WTC11 (cell line): ENCODE measurements around the gene GJB1. TPM values are rescaled to one million over a fixed set of nuclear protein-coding genes. Genes with fewer than 3 reads are reported as not detected.
"Not testable (repeated sequence)": the region's sequence is repeated elsewhere in the genome, so short reads cannot be mapped to it uniquely, and the experiment has no call there.

Experiments
- ATAC-seq: fragments of 200-7000 bp; cut with Tn5 transposase; 2 replicates; pipeline ENCODE4 v1.10.0; 2021; ENCODE audit warnings: mild to moderate bottlenecking, moderate library complexity
- CTCF ChIA-PET: fragments of 300-600 bp; sonication (Branson Sonifier 250); formaldehyde crosslinking; loops from one replicate; lab custom pipeline; 2021; ENCODE audit warnings: antibody characterized with exemption; lab: Charles Lee
- POLR2A ChIA-PET: fragments of 350-600 bp; sonication (Branson Sonifier 250); formaldehyde crosslinking; loops from one replicate; lab custom pipeline; 2021; ENCODE audit warnings: antibody characterized with exemption; lab: Charles Lee
- DNase-seq: peaks from one replicate; pipeline ENCODE4 v3.0.0; 2021; ENCODE audit warnings: low spot score
- H3K27ac Mint-ChIP-seq: 2 replicates; pipeline ENCODE4 v1.8.0; 2021; ENCODE audit warnings: mixed read lengths
- H3K27me3 Mint-ChIP-seq: 2 replicates; pipeline ENCODE4 v1.8.0; 2021; ENCODE audit warnings: low read depth, mild to moderate bottlenecking, moderate library complexity, mixed read lengths
- H3K36me3 Mint-ChIP-seq: 2 replicates; pipeline ENCODE4 v1.8.0; 2021; ENCODE audit warnings: mixed read lengths
- H3K4me1 Mint-ChIP-seq: 2 replicates; pipeline ENCODE4 v1.8.0; 2022; ENCODE audit warnings: mixed read lengths
- H3K4me3 Mint-ChIP-seq: 2 replicates; pipeline ENCODE4 v1.8.0; 2021; ENCODE audit warnings: mild to moderate bottlenecking, moderate library complexity, mixed read lengths
- H3K9me3 Mint-ChIP-seq: 2 replicates; pipeline ENCODE4 v1.8.0; 2021; ENCODE audit warnings: mixed read lengths
- ATF1 ChIP-seq: sonication (generic); formaldehyde crosslinking; IDR thresholded peaks from 2 replicates; pipeline ENCODE4 v1.8.1; 2023; ENCODE audit warnings: mild to moderate bottlenecking, moderate library complexity, missing genetic modification reagents
- ELF4 ChIP-seq: sonication (generic); formaldehyde crosslinking; IDR thresholded peaks from 2 replicates; pipeline ENCODE4 v1.8.1; 2022; ENCODE audit warnings: low read depth, mild to moderate bottlenecking, moderate library complexity, missing genetic modification reagents
- EMX1 ChIP-seq: fragments of 250-450 bp; sonication (Bioruptor Pico); IDR thresholded peaks from 2 replicates; pipeline ENCODE4 v1.8.0; 2021; ENCODE audit warnings: mild to moderate bottlenecking
- GTF2I ChIP-seq: fragments of 250-450 bp; sonication (Bioruptor Pico); conservative IDR thresholded peaks from 2 replicates; pipeline ENCODE4 v1.4.0; 2021; ENCODE audit warnings: mild to moderate bottlenecking
- JUN ChIP-seq: sonication (generic); formaldehyde crosslinking; IDR thresholded peaks from 2 replicates; pipeline ENCODE4 v1.8.0; 2023; ENCODE audit warnings: mild to moderate bottlenecking, missing genetic modification reagents
- MYBL2 ChIP-seq: sonication (generic); formaldehyde crosslinking; IDR thresholded peaks from 2 replicates; pipeline ENCODE4 v1.8.1; 2023; ENCODE audit warnings: mild to moderate bottlenecking, moderate library complexity, missing genetic modification reagents
- NFATC4 ChIP-seq: fragments of 250-450 bp; sonication (Bioruptor Pico); IDR thresholded peaks from 2 replicates; pipeline ENCODE4 v1.9.0; 2021; ENCODE audit warnings: mild to moderate bottlenecking
- NR2C2 ChIP-seq: sonication (generic); formaldehyde crosslinking; IDR thresholded peaks from 2 replicates; pipeline ENCODE4 v1.8.0; 2022; ENCODE audit warnings: mild to moderate bottlenecking, missing genetic modification reagents
- SMAD3 ChIP-seq: sonication (generic); formaldehyde crosslinking; IDR thresholded peaks from 2 replicates; pipeline ENCODE4 v1.8.0; 2022; ENCODE audit warnings: missing genetic modification reagents, mild to moderate bottlenecking, borderline replicate concordance
- TEAD4 ChIP-seq: sonication (generic); formaldehyde crosslinking; IDR thresholded peaks from 2 replicates; pipeline ENCODE4 v1.8.0; 2022; ENCODE audit warnings: mild to moderate bottlenecking, missing genetic modification reagents
- ZNF416 ChIP-seq: fragments of 250-450 bp; sonication (Bioruptor Pico); IDR thresholded peaks from 2 replicates; pipeline ENCODE4 v1.9.0; 2021; ENCODE audit warnings: mild to moderate bottlenecking, inconsistent platforms
- ZNF423 ChIP-seq: fragments of 250-450 bp; sonication (Bioruptor Pico); IDR thresholded peaks from 2 replicates; pipeline ENCODE4 v2.1.2; 2022; ENCODE audit warnings: mild to moderate bottlenecking, moderate library complexity
- total RNA-seq: library from RNA; stranded (reverse); gene quantifications from 3 replicates; pipeline ENCODE4 v1.2.3, GENCODE V29; 2021
- TF ChIP-seq, protein P1 (sequence below): sonication (generic); formaldehyde crosslinking; IDR thresholded peaks from 2 replicates; pipeline ENCODE4 v1.8.1; 2023; ENCODE audit warnings: mild to moderate bottlenecking, moderate library complexity, missing genetic modification reagents
- TF ChIP-seq, protein P2 (sequence below): fragments of 200-600 bp; IDR thresholded peaks from 2 replicates; pipeline ENCODE4 v1.8.0; 2022; ENCODE audit warnings: antibody characterized with exemption
- TF ChIP-seq, protein P3 (sequence below): sonication (generic); formaldehyde crosslinking; IDR thresholded peaks from 2 replicates; pipeline ENCODE4 v1.8.1; 2022; ENCODE audit warnings: low read depth, missing genetic modification reagents, borderline replicate concordance

The GJB1 gene
- total RNA-seq, 1 experiment from 2014 or later: 0.17 TPM

GRCh38 chrX:71177327-71177726 lies 45.7 kb upstream of the GJB1 start:
- TF ChIP-seq ATF1 (CRISPR knock-in tag) (no peak), ELF4 (no peak), ZNF416 (CRISPR knock-in tag) (no peak), NR2C2 (no peak), NFATC4 (CRISPR knock-in tag) (no peak), JUN (CRISPR knock-in tag) (no peak), SMAD3 (CRISPR knock-in tag) (no peak), ZNF423 (CRISPR knock-in tag) (no peak), MYBL2 (CRISPR knock-in tag) (no peak), GTF2I (CRISPR knock-in tag) (no peak)
- TF ChIP-seq, protein P1, sequence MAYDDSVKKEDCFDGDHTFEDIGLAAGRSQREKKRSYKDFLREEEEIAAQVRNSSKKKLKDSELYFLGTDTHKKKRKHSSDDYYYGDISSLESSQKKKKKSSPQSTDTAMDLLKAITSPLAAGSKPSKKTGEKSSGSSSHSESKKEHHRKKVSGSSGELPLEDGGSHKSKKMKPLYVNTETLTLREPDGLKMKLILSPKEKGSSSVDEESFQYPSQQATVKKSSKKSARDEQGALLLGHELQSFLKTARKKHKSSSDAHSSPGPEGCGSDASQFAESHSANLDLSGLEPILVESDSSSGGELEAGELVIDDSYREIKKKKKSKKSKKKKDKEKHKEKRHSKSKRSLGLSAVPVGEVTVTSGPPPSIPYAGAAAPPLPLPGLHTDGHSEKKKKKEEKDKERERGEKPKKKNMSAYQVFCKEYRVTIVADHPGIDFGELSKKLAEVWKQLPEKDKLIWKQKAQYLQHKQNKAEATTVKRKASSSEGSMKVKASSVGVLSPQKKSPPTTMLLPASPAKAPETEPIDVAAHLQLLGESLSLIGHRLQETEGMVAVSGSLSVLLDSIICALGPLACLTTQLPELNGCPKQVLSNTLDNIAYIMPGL (CRISPR knock-in tag): no peak
- TF ChIP-seq, all 79 proteins: peak for 0
- H3K4me1 Mint-ChIP-seq: peaks cover 16% of the 10 kb centered on the region; the same call in 1 of the 2 replicates
- ChIA-PET CTCF (interaction anchor here (0.6 kb wide), 1 partner anchor 512 kb away, joined by 3 read pairs; no protein-coding TSS in a partner anchor), POLR2A (no interaction called here)
- H3K4me3 Mint-ChIP-seq: no peak overlapping the region
- no peak for ATAC-seq
- no peak for DNase-seq
- H3K9me3 Mint-ChIP-seq: peaks cover 4% of the 10 kb centered on the region; the same call in 1 of the 2 replicates
- H3K36me3 Mint-ChIP-seq: peaks cover 3% of the 10 kb centered on the region; the same call in 1 of the 2 replicates
- no peak overlapping the region for H3K27ac Mint-ChIP-seq
- no peaks in the 10 kb centered on the region for H3K27me3 Mint-ChIP-seq

- H3K9me3 Mint-ChIP-seq: no peaks in the 10 kb centered on the region
- POLR2A ChIA-PET: interaction anchor here (0.6 kb wide), 1 partner anchor 48 kb away, joined by 6 read pairs; no protein-coding TSS in a partner anchor
- CTCF ChIA-PET: interaction anchor here (1.0 to 1.1 kb wide), 2 partner anchors 80 to 726 kb away, joined by 3 read pairs; no protein-coding TSS in a partner anchor
- H3K4me1 Mint-ChIP-seq: peaks cover 31% of the 10 kb centered on the region
- H3K36me3 Mint-ChIP-seq: no peaks in the 10 kb centered on the region
- H3K27ac Mint-ChIP-seq: no peak overlapping the region
- no peak overlapping the region for H3K4me3 Mint-ChIP-seq
- DNase-seq: peak; percentile 46
- ATAC-seq: peak; percentile 23
- TF ChIP-seq, protein P2, sequence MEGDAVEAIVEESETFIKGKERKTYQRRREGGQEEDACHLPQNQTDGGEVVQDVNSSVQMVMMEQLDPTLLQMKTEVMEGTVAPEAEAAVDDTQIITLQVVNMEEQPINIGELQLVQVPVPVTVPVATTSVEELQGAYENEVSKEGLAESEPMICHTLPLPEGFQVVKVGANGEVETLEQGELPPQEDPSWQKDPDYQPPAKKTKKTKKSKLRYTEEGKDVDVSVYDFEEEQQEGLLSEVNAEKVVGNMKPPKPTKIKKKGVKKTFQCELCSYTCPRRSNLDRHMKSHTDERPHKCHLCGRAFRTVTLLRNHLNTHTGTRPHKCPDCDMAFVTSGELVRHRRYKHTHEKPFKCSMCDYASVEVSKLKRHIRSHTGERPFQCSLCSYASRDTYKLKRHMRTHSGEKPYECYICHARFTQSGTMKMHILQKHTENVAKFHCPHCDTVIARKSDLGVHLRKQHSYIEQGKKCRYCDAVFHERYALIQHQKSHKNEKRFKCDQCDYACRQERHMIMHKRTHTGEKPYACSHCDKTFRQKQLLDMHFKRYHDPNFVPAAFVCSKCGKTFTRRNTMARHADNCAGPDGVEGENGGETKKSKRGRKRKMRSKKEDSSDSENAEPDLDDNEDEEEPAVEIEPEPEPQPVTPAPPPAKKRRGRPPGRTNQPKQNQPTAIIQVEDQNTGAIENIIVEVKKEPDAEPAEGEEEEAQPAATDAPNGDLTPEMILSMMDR: peak; percentile 46; the same call in 1 of the 2 replicates
- TF ChIP-seq ELF4 (no peak), ZNF423 (CRISPR knock-in tag) (no peak), TEAD4 (no peak)
- no peaks in the 10 kb centered on the region for H3K27me3 Mint-ChIP-seq
Observed at GRCh38 chrX:71178908-71179307, 44.1 kb upstream of the GJB1 start.

DNA sequence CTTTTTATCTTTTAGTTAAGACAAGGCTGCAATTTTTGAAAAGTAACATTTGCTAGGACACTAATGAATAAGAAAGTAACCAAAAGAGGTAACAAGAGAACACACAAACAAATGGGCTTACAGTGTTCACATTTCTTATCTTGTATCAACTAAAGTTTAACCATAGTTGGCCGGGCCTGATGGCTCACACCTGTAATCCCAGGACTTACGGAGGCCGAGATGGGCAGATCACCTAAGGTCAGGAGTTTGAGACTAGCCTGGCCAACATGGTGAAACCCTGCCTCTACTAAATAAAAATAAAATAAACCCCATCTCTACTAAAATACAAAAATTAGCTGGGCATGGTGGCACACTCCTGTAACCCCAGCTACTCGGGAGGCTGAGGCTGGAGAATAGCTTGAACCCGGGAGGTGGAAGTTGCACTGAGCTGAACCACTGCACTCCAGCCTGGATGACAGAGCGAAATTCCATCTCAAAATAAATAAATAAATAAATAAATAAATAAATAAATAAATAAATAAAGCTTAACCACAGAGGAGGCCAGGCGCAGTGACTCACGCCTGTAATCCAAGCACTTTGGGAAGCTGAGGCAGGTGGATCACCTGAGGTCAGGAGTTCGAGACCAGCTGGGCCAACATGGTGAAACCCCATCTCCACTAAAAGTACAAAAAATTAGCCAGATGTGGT lies 42.3 kb upstream of the GJB1 start:
- Mint-ChIP-seq H3K4me3 (peak overlapping the region; percentile 41), H3K4me1 (peaks cover 38% of the 10 kb centered on the region)
- H3K27me3 Mint-ChIP-seq, H3K27ac Mint-ChIP-seq, ATAC-seq, DNase-seq, H3K9me3 Mint-ChIP-seq, H3K36me3 Mint-ChIP-seq: not testable (repeated sequence)
- ChIA-PET POLR2A (interaction anchor here (1.3 kb wide), 1 partner anchor 113 kb away, joined by 3 read pairs; the partner anchor contains the start of gene SNX12), CTCF (interaction anchor here (0.7 kb wide), 1 partner anchor 441 kb away, joined by 3 read pairs; no protein-coding TSS in a partner anchor)

GRCh38 chrX:71181558-71181909 lies 41.5 kb upstream of the GJB1 start:
- Mint-ChIP-seq H3K27ac (peak overlapping the region; percentile 98), H3K4me1 (peaks cover 38% of the 10 kb centered on the region), H3K36me3 (no peaks in the 10 kb centered on the region), H3K4me3 (peak overlapping the region; percentile 73), H3K9me3 (no peaks in the 10 kb centered on the region), H3K27me3 (no peaks in the 10 kb centered on the region)
- DNase-seq: no peak
- ChIA-PET POLR2A (interaction anchor here (0.7 to 2.3 kb wide), 6 partner anchors 70 to 250 kb away, joined by 3 to 21 read pairs (median 4); partner anchors contain the start of genes NONO, SLC7A3, SNX12 and ZMYM3), CTCF (interaction anchor here (1.3 kb wide), 1 partner anchor 34 kb away, joined by 7 read pairs; no protein-coding TSS in a partner anchor)
- ATAC-seq: peak; percentile 8; the same call in 1 of the 2 replicates
- TF ChIP-seq EMX1 (CRISPR knock-in tag): 0 out of 2 replicates have a peak, but pooled peaks have one; percentile 70
- TF ChIP-seq, protein P3, sequence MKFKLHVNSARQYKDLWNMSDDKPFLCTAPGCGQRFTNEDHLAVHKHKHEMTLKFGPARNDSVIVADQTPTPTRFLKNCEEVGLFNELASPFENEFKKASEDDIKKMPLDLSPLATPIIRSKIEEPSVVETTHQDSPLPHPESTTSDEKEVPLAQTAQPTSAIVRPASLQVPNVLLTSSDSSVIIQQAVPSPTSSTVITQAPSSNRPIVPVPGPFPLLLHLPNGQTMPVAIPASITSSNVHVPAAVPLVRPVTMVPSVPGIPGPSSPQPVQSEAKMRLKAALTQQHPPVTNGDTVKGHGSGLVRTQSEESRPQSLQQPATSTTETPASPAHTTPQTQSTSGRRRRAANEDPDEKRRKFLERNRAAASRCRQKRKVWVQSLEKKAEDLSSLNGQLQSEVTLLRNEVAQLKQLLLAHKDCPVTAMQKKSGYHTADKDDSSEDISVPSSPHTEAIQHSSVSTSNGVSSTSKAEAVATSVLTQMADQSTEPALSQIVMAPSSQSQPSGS (CRISPR knock-in tag): no peak
